GM12875 (cell line): ENCODE measurements around the gene ANKRD28.
"Not testable (repeated sequence)": the region's sequence is repeated elsewhere in the genome, so short reads cannot be mapped to it uniquely, and the experiment has no call there.

Experiments used
- H3K4me3 ChIP-seq: one replicate; pipeline ENCODE4 v1.5.1; 2011; ENCODE audit warnings: low read depth, low read length, control low read depth
- CTCF ChIP-seq: IDR thresholded peaks from 2 replicates; pipeline ENCODE4 v1.5.1; 2011; ENCODE audit warnings: low read depth, mild to moderate bottlenecking, control low read depth, inconsistent platforms, low read length, moderate library complexity, borderline replicate concordance; ENCODE audit not compliant: insufficient read depth

ANKRD28 gene

GRCh38 chr3:15744176-15744575 is 53.6 kb downstream of the ANKRD28 start:
- TF ChIP-seq CTCF = no peak
- no peak overlapping the region for H3K4me3 ChIP-seq

GRCh38 chr3:15743587-15744009 is 54.2 kb downstream of the ANKRD28 start:
- H3K4me3 ChIP-seq = no peak overlapping the region
- TF ChIP-seq CTCF = no peak

- H3K4me3 ChIP-seq = not testable (repeated sequence)
Measured at GRCh38 chr3:15742236-15742635, 55.5 kb downstream of the ANKRD28 start.

GRCh38 chr3:15738616-15739005 is 59.2 kb downstream of the ANKRD28 start:
- not testable (repeated sequence) for H3K4me3 ChIP-seq

- H3K4me3 ChIP-seq = no peak overlapping the region
- no peak for TF ChIP-seq CTCF
Measured at GRCh38 chr3:15731024-15731423, 66.8 kb downstream of the ANKRD28 start.

GRCh38 chr3:15728766-15729165 is 69.0 kb downstream of the ANKRD28 start:
- H3K4me3 ChIP-seq = no peak overlapping the region
- no peak for TF ChIP-seq CTCF

GRCh38 chr3:15726881-15727280 is 70.9 kb downstream of the ANKRD28 start:
- no peak overlapping the region for H3K4me3 ChIP-seq

GRCh38 chr3:15726043-15726442 is 71.7 kb downstream of the ANKRD28 start:
- no peak overlapping the region for H3K4me3 ChIP-seq
- TF ChIP-seq CTCF = no peak

More at GRCh38 chr3:15726881-15727280, 70.9 kb downstream of the ANKRD28 start:
- no peak for TF ChIP-seq CTCF

- no peak for TF ChIP-seq CTCF
Measured at GRCh38 chr3:15724446-15724845, 73.3 kb downstream of the ANKRD28 start.

More at GRCh38 chr3:15724446-15724845, 73.3 kb downstream of the ANKRD28 start:
- H3K4me3 ChIP-seq = no peak overlapping the region
